Body of pancreas (tissue), 4 donors: ENCODE results near the gene SKI.

Experiments used
- CTCF ChIP-seq, 7 experiments: fragments of 450-650 bp in 4 of 7; fragments of 200-600 bp in 3 of 7; sonication (generic) in 3 of 7; IDR thresholded peaks; one replicate each; pipeline ENCODE4 v1.5.1; 2016 to 2019; ENCODE audit warnings: antibody characterized with exemption in 7 of 7
- POLR2A ChIP-seq, 3 donors: fragments of 450-650 bp; IDR thresholded peaks; one replicate each; pipeline ENCODE4 v1.6.1; 2016; ENCODE audit warnings: antibody characterized with exemption in 3 of 3, mild to moderate bottlenecking in 2 of 3

GRCh38 chr1:2341706-2342383, 113.7 kb downstream of the SKI start:
- TF ChIP-seq CTCF (IDR thresholded peaks at IDR 0.05) (no peak), POLR2A (IDR thresholded peaks at IDR 0.05) (no peak)
